GM21360 (cell line): Measurements from ENCODE around the gene ASAP3.
"Not testable (repeated sequence)": the region's sequence is repeated elsewhere in the genome, so short reads cannot be mapped to it uniquely, and the experiment has no call there.

Source experiments
- ATAC-seq: cut with Tn5 transposase; IDR thresholded peaks from one replicate; pipeline ENCODE4 v1.9.1; 2021; ENCODE audit warnings: mild to moderate bottlenecking, moderate library complexity; ENCODE audit not compliant: unreplicated experiment

The ASAP3 gene

GRCh38 chr1:23515905-23516304 lies 31.9 kb upstream of the ASAP3 start:
- ATAC-seq, result no peak

- ATAC-seq, result no peak
Measured at GRCh38 chr1:23514111-23514679, 30.2 kb upstream of the ASAP3 start.

GRCh38 chr1:23509896-23510295 lies 25.9 kb upstream of the ASAP3 start:
- no peak for ATAC-seq

- ATAC-seq, result no peak
Measured at GRCh38 chr1:23506376-23507107, 22.6 kb upstream of the ASAP3 start.

GRCh38 chr1:23505851-23506250 lies 21.9 kb upstream of the ASAP3 start:
- no peak for ATAC-seq

- not testable (repeated sequence) for ATAC-seq
Measured at GRCh38 chr1:23504156-23504555, 20.2 kb upstream of the ASAP3 start.

- no peak for ATAC-seq
Measured at GRCh38 chr1:23502951-23503350, 19.0 kb upstream of the ASAP3 start.

- no peak for ATAC-seq
Measured at GRCh38 chr1:23500466-23500865, 16.5 kb upstream of the ASAP3 start.

GRCh38 chr1:23497777-23498439 lies 13.9 kb upstream of the ASAP3 start:
- ATAC-seq, result no peak

- ATAC-seq, result no peak
Measured at GRCh38 chr1:23496490-23497181, 12.7 kb upstream of the ASAP3 start.

GRCh38 chr1:23494836-23495235 lies 10.9 kb upstream of the ASAP3 start:
- ATAC-seq, result not testable (repeated sequence)

GRCh38 chr1:23492776-23493175 lies 8.8 kb upstream of the ASAP3 start:
- not testable (repeated sequence) for ATAC-seq

GRCh38 chr1:23492132-23492720 lies 8.2 kb upstream of the ASAP3 start:
- no peak for ATAC-seq

GRCh38 chr1:23489842-23490241 lies 5.9 kb upstream of the ASAP3 start:
- no peak for ATAC-seq

GRCh38 chr1:23485002-23485332 lies 988 bp upstream of the ASAP3 start:
- ATAC-seq, result no peak

- ATAC-seq, result no peak
Measured at GRCh38 chr1:23484253-23485001, 448 bp upstream of the ASAP3 start.

- ATAC-seq, result no peak
Measured at GRCh38 chr1:23481904-23482303, 2.1 kb downstream of the ASAP3 start.

GRCh38 chr1:23481026-23481597 lies 2.9 kb downstream of the ASAP3 start:
- ATAC-seq, result no peak

- no peak for ATAC-seq
Measured at GRCh38 chr1:23480187-23481025, 3.6 kb downstream of the ASAP3 start.

GRCh38 chr1:23479666-23479941 lies 4.4 kb downstream of the ASAP3 start:
- no peak for ATAC-seq
